RWPE2 (cell line): Measurements from ENCODE around the gene TRIM15.

ENCODE experiments used
- ATAC-seq: fragments of 200-7000 bp; cut with Tn5 transposase; 3 replicates; pipeline ENCODE4 v1.9.1; 2021; ENCODE audit warnings: low read depth
- DNase-seq: peaks from one replicate; pipeline ENCODE4 v3.0.0-alpha.2; 2020; ENCODE audit warnings: low spot score
- H3K27ac ChIP-seq: fragments of 450-650 bp; 2 replicates; pipeline ENCODE4 v1.5.1; 2017; ENCODE audit warnings: mild to moderate bottlenecking; ENCODE audit not compliant: poor library complexity, severe bottlenecking
- H3K27me3 ChIP-seq: fragments of 250-450 bp; sonication (Bioruptor Pico); 2 replicates; pipeline ENCODE4 v1.5.1; 2021; ENCODE audit warnings: mild to moderate bottlenecking, moderate library complexity; ENCODE audit not compliant: insufficient read depth, poor library complexity, severe bottlenecking
- H3K36me3 ChIP-seq: fragments of 250-450 bp; sonication (Bioruptor Pico); 2 replicates; pipeline ENCODE4 v1.5.1; 2020; ENCODE audit warnings: low read depth, mild to moderate bottlenecking, moderate library complexity
- H3K4me1 ChIP-seq: fragments of 250-450 bp; sonication (Bioruptor Pico); 2 replicates; pipeline ENCODE4 v1.5.1; 2021; ENCODE audit warnings: mild to moderate bottlenecking, moderate library complexity; ENCODE audit not compliant: insufficient read depth, poor library complexity, severe bottlenecking
- H3K4me3 ChIP-seq: fragments of 250-450 bp; sonication (Bioruptor Pico); 2 replicates; pipeline ENCODE4 v1.5.1; 2021; ENCODE audit warnings: mild to moderate bottlenecking, moderate library complexity; ENCODE audit not compliant: severe bottlenecking
- H3K9me3 ChIP-seq: fragments of 250-450 bp; sonication (Bioruptor Pico); 2 replicates; pipeline ENCODE4 v1.5.1; 2021; ENCODE audit warnings: mild to moderate bottlenecking, moderate library complexity; ENCODE audit not compliant: severe bottlenecking
- TF ChIP-seq, protein P1 (sequence below): fragments of 450-650 bp; IDR thresholded peaks from one replicate; pipeline ENCODE4 v1.5.1; 2017; ENCODE audit warnings: mild to moderate bottlenecking, moderate library complexity; ENCODE audit not compliant: poor library complexity, severe bottlenecking

Gene TRIM15

DNA sequence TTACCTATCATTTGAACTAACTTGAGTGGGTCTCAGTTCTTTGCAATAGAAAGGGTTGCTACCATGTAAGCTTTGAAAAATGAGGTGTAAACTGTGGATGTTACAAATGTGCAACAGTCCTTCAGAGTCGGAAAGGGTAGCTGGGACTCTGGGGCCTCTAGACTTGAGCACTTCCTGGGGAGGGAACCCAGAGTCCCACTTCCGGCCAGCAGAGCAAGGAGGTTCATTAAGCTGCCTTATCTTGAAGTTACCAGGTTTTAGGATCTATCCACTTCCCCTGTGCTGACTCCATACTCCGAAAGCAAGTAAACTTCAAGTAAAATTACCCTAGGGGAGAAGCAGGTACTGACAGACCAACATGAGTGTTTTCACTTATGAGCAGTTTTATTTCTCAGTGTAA lies 11.8 kb upstream of the TRIM15 start:
- TF ChIP-seq, protein P1, sequence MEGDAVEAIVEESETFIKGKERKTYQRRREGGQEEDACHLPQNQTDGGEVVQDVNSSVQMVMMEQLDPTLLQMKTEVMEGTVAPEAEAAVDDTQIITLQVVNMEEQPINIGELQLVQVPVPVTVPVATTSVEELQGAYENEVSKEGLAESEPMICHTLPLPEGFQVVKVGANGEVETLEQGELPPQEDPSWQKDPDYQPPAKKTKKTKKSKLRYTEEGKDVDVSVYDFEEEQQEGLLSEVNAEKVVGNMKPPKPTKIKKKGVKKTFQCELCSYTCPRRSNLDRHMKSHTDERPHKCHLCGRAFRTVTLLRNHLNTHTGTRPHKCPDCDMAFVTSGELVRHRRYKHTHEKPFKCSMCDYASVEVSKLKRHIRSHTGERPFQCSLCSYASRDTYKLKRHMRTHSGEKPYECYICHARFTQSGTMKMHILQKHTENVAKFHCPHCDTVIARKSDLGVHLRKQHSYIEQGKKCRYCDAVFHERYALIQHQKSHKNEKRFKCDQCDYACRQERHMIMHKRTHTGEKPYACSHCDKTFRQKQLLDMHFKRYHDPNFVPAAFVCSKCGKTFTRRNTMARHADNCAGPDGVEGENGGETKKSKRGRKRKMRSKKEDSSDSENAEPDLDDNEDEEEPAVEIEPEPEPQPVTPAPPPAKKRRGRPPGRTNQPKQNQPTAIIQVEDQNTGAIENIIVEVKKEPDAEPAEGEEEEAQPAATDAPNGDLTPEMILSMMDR: no peak
- no peak for ATAC-seq
- H3K9me3 ChIP-seq: no peaks in the 10 kb centered on the region

DNA sequence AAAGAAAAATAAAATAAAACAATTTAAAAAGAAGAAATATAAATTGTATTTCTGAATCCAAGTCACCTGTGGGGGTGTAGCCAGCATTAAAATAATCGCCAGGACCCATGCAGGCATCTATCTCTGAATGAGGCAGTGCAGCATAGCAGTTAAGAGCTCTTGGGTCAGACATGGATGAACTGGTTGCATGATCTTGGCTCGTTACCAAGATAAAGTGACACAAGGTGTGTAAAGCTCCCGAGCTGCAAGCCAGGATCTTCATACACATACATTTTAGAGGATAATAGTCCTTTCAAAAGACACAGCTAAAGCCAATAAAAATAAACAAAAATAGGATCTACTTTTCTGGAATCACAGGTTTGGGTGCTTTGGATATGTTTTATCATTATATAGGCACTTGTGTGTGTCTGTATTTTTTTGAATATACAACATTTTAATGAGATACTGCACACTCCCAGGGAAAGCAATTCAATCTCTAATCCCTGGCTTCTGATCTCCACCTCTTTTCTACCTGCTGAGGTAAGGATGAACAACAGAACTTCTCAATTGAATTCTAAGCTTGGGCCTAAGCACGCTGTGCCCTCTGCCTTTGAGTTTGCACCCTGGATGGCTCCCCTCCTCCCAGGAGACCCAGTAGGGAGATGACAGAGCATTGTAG lies 11.2 kb upstream of the TRIM15 start:
- Histone ChIP-seq H3K4me1 (peaks cover 23% of the 10 kb centered on the region), H3K36me3 (no peaks in the 10 kb centered on the region), H3K9me3 (no peaks in the 10 kb centered on the region), H3K4me3 (no peak overlapping the region), H3K27me3 (no peaks in the 10 kb centered on the region), H3K27ac (no peak overlapping the region)
- TF ChIP-seq, protein P1: no peak
- DNase-seq: no peak
- no peak for ATAC-seq

More for the DNA sequence above, 11.8 kb upstream of the TRIM15 start:
- Histone ChIP-seq H3K27me3 (no peaks in the 10 kb centered on the region), H3K4me3 (no peak overlapping the region), H3K36me3 (no peaks in the 10 kb centered on the region), H3K4me1 (peaks cover 22% of the 10 kb centered on the region), H3K27ac (no peak overlapping the region)
- no peak for DNase-seq

GRCh38 chr6:30152910-30153610 lies 10.3 kb upstream of the TRIM15 start:
- Histone ChIP-seq H3K4me3 (no peak overlapping the region), H3K27ac (no peak overlapping the region), H3K4me1 (peaks cover 23% of the 10 kb centered on the region), H3K27me3 (no peaks in the 10 kb centered on the region), H3K9me3 (no peaks in the 10 kb centered on the region), H3K36me3 (no peaks in the 10 kb centered on the region)
- TF ChIP-seq, protein P1: no peak
- DNase-seq: no peak
- no peak for ATAC-seq

- peaks cover 23% of the 10 kb centered on the region for H3K4me1 ChIP-seq
- no peaks in the 10 kb centered on the region for H3K27me3 ChIP-seq
- no peaks in the 10 kb centered on the region for H3K9me3 ChIP-seq
- H3K36me3 ChIP-seq: no peaks in the 10 kb centered on the region
- ATAC-seq: no peak
- H3K4me3 ChIP-seq: no peak overlapping the region
- no peak for DNase-seq
- TF ChIP-seq, protein P1: no peak
- peak overlapping the region; percentile 59 for H3K27ac ChIP-seq
Measured at GRCh38 chr6:30154061-30154460, 9.3 kb upstream of the TRIM15 start.
